ENCODE results near the gene CPEB4. TPM values are rescaled to one million over a fixed set of nuclear protein-coding genes. Genes with fewer than 3 reads are reported as not detected.

Gene CPEB4
- total and polyA plus RNA-seq, 2 of the 8 experiments (the other 6 are each of a cell fraction or from before 2014, with no cell fraction given), result 8.4 to 13.4 TPM

- TF ChIP-seq ASH2L (IDR thresholded peaks at IDR 0.05; ENCODE audit: low read length), result peak; percentile 25
- TF ChIP-seq TAF1 (IDR thresholded peaks at IDR 0.05; ENCODE audit: low read depth, low read length), result 0 out of 2 replicates have a peak, but pooled peaks have one; percentile 41
- TF ChIP-seq MAFK (IDR thresholded peaks at IDR 0.05; ENCODE audit: low read depth, low read length), result no peak
- no peak for TF ChIP-seq RFX5 (IDR thresholded peaks at IDR 0.05; ENCODE audit: borderline replicate concordance, low read depth, low read length)
Observed at GRCh38 chr5:173941758-173942401, 53.7 kb downstream of the CPEB4 start (continued).

Measured in H1 (cell line).